Colon (tissue), 2 donors: Measurements from ENCODE around the gene UCN.
"Not testable (repeated sequence)": the region's sequence is repeated elsewhere in the genome, so short reads cannot be mapped to it uniquely, and the experiment has no call there.

Experiments used
- FAIRE-seq: peaks from 2 replicates; lab custom pipeline; 2012; peaks lifted over from hg19 to GRCh38; lab: Jason Lieb, UNC
- donor health status: control.
- donor health status: control.

UCN gene, protein sequence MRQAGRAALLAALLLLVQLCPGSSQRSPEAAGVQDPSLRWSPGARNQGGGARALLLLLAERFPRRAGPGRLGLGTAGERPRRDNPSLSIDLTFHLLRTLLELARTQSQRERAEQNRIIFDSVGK

DNA sequence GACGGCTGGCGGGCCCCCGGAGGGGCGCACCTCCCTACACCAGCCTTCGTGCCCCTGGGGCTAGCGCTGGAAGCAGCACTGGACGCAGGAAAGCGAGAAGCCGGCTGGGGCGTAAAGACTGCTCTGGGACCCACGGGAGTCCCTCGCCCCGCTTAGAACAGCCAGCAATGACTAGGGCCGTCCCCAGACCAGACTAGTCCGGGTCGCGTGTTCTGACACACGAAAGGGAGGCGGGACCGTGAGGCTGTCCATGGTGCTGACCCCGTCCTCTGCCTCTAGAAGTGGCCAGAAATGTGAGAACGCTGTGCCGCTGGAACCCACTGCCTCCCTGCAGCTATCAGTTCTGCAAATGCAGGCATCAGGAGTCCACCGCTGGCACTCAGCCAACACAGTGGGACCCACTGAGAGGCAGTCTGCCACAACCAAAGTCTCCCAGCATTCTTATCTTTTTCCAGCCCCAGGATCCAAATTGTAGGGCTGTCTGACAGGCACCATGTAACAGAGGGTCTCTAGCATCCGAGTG lies at the start of gene UCN:
UCN (minus strand) TSS at position 87 of the 523 bp plus-strand sequence. CDS start 550 bp downstream, outside the sequence.
- FAIRE-seq = no peak

- FAIRE-seq = no peak
These were observed 48.3 kb upstream of the UCN start, which contains the start of gene GTF3C2 for GRCh38 chr2:27356382-27357181. GTF3C2 (minus strand) TSS chr2:27356764; CDS start chr2:27343554, 13,210 bp downstream.

GRCh38 chr2:27356056-27356381 lies 47.8 kb upstream of the UCN start:
- no peak for FAIRE-seq

DNA sequence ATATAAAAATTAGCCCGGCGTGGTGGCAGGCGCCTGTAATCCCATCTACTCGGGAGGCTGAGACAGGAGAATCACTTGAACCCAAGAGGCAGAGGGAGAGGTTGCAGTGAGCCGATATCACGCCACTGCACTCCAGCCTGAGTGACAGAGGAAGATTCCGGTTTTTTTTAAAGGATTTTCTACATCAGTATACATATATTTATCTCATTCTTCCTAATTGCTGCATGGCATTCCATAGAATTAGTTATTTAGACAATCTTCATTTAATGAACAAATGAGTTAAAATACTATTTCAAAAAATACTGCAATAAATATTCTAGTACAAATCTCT lies 46.3 kb upstream of the UCN start:
- FAIRE-seq = no peak

GRCh38 chr2:27353762-27354596 lies 45.7 kb upstream of the UCN start:
- FAIRE-seq = no peak

DNA sequence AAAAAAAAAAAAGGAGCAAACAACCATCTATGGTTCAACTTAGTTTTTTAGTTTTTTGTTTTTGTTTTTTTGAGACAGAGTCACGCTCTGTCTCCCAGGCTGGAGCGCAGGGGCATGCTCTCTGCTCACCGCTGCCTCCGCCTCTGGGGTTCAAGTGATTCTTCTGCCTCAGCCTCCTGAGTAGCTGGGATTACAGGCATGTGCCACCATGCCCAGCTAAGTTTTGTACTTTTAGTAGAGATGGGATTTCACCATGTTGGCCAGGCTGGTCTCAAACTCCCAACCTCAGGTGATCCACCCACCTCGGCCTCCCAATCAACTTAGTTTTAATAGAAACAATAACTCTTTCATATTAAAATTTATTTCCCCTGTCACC lies 45.1 kb upstream of the UCN start:
- FAIRE-seq = not testable (repeated sequence)

DNA sequence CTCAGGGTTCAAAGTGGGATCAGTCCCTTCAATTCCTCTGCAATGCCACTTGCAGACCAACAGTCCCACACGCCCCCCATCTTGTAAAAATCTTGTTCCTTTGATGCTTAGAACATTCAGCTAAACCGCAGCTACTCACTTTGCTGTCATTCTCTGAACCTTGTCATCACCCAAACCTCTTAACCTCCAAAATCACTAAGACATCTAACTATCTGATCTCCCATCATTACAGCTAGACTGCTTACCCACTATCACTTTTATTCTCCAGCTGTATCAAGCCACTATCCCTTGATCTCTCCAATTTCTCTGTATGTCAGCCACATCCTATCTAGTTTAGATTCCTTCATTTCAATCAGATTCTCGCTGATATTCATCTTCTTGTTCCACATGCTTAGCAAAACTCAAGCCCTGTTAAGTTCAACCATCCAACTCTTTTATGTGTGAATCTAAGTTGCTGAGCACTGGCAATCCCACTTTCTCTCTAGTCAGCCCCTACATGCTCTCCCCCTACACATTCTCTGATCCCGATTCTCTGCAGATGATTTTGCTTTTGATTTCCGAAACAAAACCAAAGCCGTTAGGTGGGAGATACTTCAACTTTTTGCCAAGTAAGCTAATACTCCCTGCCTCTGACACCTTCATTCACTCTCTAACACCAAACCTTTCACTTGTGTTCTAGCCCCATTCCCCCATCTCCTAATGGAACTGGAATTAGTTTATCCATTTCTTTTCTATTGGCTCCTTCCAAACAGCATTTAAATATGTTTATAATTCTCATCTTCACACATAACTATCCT lies 43.8 kb upstream of the UCN start:
- no peak for FAIRE-seq

GRCh38 chr2:27350106-27350693 lies 42.0 kb upstream of the UCN start:
- FAIRE-seq = no peak

DNA sequence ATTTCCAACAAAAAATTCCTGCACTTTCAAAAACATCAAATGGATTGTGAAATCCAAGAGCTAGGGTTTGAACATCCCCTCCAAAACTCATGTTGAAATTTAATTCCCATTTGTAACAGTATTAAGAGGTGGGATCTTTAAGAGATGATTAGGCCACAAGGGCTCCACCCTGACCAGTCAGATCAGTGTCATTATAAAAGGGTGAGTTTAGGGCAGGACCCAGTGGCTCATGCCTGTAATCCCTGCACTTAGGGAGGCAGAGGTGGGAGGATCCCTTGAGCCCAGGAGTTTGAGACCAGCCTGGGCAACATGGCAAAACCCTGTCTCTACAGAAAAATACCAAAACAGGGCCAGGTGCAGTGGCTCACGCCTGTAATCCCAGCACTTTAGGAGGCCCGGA lies 39.4 kb upstream of the UCN start:
- no peak for FAIRE-seq

DNA sequence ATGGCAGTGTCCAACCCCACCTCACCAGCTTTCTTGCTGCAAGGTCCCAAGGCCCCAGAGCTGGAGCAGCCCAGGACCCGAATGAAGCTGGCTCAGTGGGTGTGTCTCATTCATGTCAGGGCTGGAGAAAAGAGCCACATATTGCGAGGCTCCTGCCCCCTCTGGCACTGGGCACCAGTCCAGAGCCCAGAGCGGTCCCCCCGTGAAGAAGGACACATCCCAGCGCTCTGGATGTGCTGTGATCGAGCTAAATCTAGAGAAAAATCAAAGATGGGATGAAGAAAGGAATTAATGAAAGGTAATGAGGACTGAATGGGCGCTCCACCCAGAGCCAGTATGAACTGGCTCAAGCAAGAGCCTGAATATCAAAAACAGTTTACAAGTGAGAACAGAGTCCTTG lies 27.9 kb upstream of the UCN start:
- no peak for FAIRE-seq

DNA sequence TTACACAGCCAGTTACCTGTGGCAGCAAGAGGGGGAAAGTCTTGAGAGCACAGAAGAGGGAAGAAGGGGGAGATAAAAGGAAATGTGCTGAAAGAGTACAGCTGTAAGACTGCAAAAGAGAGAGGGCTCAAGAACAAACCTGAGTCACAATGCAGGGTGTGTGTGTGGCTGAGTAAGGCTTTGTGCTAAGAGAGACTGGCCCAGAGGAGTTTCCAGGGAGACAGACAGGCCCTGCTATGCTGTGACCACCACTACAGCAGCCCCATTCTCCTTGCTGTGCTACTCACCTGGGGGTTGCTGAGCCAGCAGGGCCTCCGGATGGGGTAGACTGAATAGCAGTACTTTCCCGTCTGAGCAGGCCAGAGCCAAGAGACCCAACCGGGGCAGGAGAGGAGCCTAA lies 27.1 kb upstream of the UCN start:
- FAIRE-seq = no peak

- no peak for FAIRE-seq
These were observed 16.5 kb upstream of the UCN start for GRCh38 chr2:27324720-27325119.

DNA sequence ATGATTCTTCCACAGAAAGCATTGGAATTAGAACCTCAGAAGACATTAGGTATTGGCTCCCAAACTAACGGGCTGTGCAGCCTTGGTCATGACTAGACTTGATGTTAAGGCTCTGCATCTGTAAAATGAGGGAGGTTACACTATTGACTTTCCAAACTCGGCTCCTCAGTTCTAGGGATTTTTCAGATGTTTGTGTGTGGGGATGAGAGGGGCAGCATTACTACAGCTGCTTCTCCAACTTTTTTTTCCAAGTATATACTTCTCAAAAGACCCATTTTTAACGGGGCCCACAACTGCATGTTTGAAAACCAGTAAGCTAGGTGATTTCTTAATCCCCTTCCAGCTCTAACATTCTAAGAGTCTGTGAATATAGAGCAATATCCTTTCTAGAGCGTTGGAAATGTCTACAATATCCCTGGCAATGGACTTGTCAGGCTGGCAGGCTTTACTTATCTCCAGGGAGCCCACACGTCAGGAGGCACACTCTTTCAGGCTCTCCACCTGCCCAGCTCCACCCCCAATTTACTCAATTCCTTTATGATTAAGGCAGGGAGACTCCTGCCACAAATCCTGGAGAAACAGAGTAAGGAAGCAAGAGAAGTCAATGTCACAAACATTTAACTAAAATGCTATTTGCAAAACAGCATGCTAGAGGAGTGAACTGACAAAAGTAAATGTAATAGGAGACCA lies 15.5 kb upstream of the UCN start:
- FAIRE-seq = no peak

DNA sequence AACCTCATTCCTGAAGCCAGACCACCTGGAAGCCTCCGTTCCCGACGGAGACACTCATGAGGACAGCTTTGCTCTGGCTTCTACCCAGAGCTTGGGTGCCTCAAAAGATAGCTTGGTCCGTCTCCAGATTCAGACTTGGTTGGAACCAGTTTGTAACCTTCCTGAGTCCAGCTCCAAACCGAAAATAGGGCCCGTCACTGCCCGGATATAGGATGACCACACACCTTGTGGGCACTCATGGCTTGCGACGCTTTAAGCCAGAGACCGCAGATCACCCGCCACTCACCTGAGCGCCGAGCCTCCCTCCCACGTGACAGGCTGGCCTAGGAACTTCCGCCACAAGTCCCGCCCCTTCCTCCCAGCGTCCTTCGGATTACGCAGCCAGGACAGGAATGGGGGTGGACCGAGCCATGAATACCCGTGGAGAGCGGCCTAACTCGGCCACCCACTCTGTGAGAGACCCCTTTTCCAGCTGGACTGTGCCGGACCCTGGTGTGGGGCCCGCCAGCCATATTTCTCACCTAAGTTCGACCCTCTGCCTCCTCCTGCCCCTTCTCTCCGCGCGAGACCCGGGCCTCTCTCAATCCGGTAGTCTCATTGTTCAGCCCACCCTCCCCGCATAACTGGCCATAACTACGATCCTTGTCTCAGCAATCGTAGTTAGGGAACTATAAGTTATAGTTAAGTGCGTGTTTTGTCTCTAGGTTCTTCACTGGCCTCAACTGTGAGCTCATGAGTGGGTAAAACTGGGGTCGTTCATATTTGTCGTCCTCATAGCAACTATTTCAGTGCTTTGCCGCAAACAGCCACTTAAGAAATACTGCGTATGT lies 14.7 kb upstream of the UCN start, which contains the start of gene MPV17:
MPV17 (minus strand) TSS at position 332 of the 830 bp plus-strand sequence. CDS start 580 bp downstream, outside the sequence.
- FAIRE-seq = no peak

DNA sequence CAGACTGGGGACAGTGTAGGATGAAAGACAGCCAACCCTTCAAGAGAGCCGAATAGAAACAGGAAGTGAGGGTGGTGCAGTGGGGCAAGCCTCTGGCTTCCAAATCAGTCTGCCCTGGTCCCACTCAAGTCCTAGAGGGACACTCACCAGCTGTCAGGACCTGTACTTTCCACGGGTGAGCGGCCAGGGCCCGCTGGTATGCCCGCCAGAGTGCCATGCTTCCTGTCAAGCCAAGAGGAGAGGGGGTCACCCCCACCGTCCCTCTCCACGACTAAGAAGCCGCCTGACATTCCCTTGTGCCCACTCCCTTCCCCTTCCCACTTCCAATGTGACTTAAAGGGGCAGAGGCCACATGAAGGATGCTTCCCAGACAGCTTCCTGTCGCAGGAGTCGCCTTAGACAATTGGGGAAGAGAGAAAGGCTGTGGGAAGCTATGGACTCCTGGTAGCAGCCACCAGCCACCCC lies 14.1 kb upstream of the UCN start:
- no peak for FAIRE-seq

DNA sequence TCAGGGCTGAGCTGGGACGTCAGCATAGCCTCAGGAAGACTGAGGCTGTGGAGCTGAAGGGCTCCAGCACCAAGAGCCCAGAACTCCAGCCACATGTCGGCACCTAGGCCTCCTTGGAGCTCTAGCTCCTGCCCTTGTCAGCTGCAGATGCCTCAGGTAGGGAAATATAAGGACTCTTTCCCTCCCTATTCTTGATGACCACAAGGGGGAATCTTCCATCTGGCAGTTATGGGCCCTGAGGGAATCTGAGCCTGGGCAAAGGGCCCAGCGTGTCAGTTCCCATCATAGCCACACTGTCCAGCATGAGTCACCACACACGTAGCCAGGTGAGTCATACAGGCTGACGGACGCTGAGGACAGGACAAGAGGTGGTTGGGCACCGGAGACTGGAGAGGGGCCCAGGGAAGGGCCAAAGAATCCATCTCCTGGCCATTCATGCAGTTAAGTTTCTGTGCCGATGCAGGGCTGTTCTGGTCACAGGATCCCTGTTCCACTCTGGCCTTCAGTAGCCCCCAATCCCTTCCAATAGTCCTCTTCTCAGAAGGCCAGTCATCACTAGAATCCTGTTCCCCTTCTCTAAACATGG lies 12.8 kb upstream of the UCN start:
- no peak for FAIRE-seq

DNA sequence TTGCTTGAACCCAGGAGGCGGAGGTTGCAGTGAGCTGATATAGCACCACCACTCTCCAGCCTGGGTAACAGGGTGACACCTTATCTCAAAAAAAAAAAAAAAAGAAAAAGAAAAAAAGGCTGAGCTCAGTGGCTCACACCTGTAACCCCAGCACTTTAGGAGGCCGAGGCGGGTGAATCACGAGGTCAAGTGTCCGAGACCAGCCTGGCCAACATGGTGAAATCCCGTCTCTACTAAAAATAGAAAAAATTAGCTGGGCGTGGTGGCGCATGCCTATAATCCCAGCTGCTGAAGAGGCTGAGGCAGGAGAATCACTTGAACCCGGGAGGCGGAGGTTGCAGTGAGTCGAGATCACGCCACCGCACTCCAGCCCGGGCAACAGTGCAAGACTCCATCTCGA lies 11.6 kb upstream of the UCN start:
- FAIRE-seq = not testable (repeated sequence)

DNA sequence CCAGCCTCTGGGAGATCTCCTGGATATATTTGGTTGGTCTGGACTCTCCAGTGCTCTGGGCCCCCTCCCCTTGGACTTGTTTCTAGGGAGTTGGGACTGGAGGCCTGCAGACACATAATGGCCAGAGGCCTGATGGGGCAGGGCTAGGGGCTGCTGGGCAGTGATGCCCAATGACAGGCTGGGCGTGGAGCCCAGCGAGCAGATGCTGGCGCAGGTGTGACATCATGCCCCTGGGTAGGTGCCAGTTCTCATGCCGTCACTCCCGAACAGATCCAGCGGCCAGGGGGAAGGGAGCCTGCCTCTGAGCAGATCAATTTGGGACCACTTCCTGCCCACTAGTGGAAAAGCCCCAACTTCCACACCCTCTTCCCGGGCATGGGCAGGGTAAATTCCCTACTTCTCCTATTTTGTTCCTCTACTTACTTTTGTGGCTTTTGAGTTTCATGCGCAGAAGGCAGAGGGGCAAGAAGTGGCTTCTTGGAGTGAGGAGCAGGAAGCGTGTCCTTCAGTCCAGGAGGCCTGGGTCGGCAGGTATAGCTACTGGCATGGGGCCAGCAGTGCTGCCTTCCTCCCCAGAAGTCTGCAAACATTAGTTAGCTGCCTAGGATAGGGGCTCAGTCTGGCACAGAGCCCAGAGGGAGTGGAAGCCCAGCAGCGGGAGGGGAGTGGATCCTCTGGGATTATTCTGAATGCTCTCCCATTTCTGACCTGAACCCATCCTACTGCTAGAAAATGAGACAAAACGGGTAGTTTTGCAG lies 8.6 kb upstream of the UCN start:
- FAIRE-seq = no peak

DNA sequence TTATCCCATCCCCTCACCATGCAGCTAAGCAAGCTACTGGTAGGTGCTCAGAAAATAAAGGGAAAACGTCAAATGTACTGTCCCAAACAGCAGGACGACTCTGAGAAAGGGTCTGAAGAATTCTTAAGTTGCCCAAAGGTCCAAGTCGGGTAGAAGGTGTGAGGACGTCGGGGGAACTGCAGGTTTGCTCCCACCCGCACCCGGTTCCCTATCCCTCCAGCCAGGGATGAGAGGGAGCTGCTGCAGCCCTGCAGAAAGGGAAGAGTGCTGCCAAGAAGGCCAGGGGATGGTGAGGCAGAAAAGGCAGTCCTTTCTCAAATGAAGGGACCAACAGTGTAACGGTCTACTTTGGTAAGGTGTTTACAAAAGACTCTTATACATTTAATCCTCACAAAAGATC lies 6.9 kb upstream of the UCN start:
- no peak for FAIRE-seq
